GM21367 (cell line): ENCODE measurements around the gene IFI27.

Experiments used
- ATAC-seq: cut with Tn5 transposase; IDR thresholded peaks from one replicate; pipeline ENCODE4 v1.9.1; 2021; ENCODE audit not compliant: unreplicated experiment

Gene IFI27

DNA sequence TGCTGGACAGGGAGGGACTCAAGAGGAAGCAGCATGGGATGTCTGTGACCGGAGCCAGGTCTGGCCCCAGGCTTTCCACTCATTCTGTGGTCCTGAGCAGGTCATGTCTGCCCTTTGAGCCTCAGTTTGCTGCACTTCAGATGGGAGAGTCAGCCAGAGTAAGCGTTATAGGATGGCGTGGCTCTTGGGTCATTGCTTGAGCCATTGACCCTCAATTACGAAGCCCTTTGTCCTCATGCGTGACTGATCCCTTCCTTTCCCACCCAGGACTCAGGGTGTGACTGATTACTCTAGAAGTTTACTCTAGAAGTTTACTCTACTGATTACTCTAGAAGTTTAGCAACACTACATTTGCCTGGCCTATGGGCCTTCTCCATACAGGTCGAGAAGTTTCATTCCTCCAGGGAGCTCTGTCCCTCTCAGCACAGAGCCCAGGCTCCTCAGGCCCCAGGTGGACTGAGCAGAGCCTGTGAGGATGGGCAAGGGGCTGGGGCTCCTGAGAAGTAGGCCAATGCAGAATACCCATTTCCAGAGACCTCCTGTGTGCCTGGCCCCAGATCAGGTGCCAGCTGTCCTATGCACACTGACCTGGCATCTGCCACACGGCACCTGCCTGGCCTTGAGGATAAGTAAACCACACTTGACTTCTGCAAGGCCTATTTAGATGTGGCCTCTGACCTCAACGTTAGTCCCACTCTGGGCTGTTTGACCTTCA, 7.6 kb upstream of the IFI27 start:
- no peak for ATAC-seq

DNA sequence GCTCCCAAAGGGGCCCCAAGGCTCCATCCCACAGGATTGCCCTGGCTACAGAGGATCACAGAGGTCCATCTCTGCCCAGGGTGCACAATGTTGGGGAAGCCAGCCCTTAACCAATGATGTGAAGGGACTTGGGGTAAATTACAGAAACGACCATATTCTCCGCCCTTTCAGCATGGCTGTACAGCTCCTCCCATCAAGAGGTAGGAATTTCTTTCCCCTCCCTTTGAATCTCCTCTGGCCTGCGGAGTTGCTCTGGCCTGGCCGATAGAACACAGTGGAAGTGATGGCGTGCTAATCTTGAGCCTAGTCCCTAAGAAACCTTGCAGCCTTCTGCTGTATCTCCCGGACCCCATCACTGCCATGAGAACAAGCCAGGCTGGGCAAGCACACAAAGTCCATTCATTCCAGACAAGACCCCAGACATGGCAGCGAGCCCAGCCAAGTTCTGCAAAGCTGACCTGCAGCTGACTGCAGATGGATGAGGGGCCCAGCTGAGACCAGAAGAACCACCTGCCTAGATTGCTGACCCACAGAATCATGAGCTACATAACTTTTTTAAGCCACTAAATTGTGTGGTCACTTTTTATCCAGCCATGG, 6.9 kb upstream of the IFI27 start:
- ATAC-seq = no peak

DNA sequence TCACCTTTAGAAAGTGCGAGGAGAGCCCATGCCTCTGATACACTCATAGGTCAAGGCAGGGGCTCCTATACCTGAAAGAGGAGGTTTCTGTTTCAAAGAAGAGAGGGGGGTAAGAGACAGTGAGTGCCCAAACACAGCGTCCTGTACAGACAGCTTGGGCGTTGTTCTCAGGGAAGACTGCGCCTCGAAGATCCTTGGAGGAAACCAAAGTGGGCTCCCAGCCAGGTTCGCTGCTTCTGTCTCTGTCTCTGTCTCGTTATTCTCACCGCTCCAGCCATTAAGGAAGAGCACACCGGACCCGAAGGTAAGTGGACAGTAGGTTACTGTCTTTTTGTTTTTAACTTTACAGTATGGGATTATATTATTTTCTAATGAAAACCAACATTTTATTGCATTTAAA, 5.8 kb upstream of the IFI27 start:
- no peak for ATAC-seq

DNA sequence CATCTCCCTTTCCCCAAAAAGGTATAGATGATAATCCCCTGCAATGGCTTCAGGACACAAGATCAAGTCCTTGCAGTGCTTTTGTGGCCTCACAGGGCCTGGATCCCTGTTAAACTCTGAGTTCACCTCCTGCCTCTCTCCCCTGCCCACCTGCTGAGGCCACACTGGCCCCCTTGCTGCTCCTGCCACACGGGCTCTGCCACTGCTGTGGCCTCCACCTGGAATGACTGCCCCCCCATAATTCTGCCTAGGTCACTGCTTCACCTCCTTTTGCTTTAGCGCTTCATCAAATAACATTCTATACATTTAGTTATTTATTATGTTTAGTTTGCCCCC, 653 bp upstream of the IFI27 start:
- no peak for ATAC-seq

GRCh38 chr14:94111276-94112095, 950 bp downstream of the IFI27 start:
- ATAC-seq = no peak

GRCh38 chr14:94112513-94113063, 2.1 kb downstream of the IFI27 start:
- ATAC-seq = no peak

DNA sequence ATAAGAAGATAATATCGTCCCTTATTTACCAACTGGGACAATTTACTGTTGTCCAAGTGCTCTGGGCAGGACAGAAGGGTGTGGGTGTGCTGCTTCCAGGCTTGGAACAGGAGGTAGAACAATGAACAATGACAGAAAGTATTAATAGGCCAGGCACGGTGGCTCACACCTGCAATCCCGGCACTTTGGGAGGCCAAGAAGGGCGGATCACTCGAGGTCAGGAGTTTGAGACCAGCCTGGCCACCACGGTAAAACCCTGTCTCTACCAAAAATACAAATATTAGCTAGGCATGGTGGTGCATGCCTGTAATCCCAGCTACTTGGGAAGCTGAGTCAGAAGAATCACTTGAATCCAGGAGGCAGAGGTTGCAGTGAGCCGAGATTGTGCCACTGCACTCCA, 2.5 kb downstream of the IFI27 start:
- ATAC-seq = no peak

- ATAC-seq = no peak
These were observed 3.0 kb downstream of the IFI27 start for GRCh38 chr14:94113490-94113889.

DNA sequence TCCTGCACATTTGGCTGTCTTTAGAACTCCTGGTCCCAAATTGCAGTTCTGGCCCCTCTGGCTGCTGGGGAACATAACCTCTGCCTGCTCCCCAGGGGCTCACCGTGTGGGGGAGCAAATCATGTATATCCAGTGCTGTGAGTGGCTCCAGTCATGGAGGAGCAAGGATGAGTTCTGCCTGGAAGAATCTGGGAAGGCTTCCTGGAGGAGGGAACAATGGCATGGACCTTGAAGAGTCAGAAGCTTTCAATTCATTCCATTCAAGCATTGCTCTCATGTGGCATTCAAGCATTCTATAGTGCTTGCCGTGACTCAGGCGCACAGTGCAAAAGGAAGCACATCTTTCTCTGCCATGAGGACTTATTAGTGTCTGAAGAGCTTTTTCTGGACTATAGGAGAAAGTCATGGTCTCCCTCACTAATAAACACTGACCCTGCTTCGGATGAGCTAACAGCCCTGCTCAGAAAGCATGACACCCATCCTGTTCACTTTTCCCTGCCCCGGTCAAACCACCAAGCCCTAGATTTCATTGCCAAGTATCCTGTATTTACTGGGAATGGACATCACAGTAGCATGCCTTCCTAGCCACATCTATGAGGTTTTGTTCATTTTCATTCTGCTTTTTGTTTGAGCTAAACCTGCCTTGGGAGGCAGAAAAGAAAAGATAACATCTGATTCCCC, 3.5 kb downstream of the IFI27 start:
- ATAC-seq = no peak

- no peak for ATAC-seq
These were observed 4.1 kb downstream of the IFI27 start for GRCh38 chr14:94114589-94115057.

- ATAC-seq = no peak
These were observed 4.6 kb downstream of the IFI27 start for GRCh38 chr14:94115058-94115591.

GRCh38 chr14:94115631-94116030, 5.1 kb downstream of the IFI27 start:
- no peak for ATAC-seq

DNA sequence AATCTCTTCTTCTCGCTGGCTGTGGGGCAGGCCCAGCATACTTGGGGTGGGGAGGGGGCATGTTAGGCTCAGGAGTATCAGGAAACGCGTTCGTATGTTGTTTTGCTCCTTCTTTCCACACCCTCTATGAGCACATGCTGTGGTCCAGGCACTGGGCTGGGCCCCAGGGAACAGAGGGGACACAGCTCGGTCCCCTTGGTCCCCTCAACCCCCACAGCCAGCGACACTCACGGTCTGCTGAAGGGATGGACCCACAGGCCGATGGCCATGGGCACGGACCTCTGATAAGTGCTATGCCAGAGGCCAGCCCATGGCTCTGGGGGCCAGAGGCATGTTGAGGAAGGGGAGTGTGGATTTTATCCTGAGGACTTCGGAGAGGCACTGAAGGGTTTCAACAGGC, 6.2 kb downstream of the IFI27 start:
- ATAC-seq = no peak

GRCh38 chr14:94117856-94118255, 7.3 kb downstream of the IFI27 start:
- ATAC-seq = no peak

- no peak for ATAC-seq
These were observed 8.5 kb downstream of the IFI27 start for GRCh38 chr14:94119071-94119470.

DNA sequence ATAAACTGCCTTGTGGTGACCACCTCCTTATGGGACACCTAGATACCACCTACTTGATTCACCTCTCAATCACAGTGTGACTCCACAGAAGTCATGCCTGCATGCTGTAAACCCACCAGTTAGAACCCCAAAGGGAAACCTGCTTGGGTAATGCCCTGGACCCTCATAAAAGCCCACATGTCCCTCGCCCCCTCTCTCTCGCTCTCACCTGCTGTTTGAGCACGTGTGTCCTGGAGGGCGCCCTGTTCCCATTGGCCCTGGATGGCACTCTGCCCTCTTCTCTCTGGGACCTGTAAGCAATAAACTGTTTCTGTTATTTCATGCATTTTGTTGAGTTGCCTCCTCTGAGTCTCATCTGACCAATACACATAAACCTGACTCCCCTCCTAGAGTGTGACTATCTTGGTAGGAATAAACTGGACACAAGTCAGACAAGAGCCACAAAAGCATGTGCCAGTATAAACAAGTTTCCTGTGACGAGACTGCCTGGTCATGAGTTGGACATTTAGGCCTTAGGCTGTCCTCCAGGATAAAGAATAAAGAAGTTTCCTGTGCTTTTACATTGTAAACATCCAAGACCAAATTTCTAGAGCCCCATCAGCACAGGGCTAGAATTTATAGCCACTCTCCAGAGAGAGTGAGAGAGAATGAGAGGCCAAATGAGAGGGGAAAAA, 10.3 kb downstream of the IFI27 start:
- no peak for ATAC-seq

DNA sequence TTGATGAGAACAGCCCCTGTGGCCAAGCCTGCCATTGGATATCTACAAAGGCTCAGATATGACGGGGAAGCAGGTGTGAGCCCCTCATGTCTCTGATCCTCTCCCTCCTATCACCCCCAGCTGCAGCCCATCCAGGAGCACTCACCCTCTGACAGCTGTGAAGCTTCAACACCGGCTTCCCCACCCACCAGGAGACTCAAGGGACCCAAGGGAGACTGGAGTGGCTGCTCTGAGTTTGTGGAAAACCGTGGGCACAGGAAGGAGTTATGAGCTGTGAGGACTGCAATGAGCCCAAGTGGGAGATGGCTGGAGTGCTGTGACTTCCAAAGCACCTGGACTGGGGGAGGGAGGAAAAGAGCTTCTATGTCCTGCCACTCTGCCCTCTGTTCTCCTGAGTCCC, 10.9 kb downstream of the IFI27 start:
- ATAC-seq = no peak

- no peak for ATAC-seq
These were observed 11.9 kb downstream of the IFI27 start for GRCh38 chr14:94122438-94122837.

- no peak for ATAC-seq
These were observed 12.8 kb downstream of the IFI27 start for GRCh38 chr14:94123296-94123695.

- no peak for ATAC-seq
These were observed 13.3 kb downstream of the IFI27 start for GRCh38 chr14:94123868-94124267.
